ENCODE measurements around the gene MAL. TPM values are rescaled to one million over a fixed set of nuclear protein-coding genes. Genes with fewer than 3 reads are reported as not detected.

The MAL gene
- 0.30 TPM for polyA plus RNA-seq
- long read RNA-seq, donor 1, result 0 reads
- long read RNA-seq, donor 2, partial matches to known transcripts, result 0 of 1 reads
- long read RNA-seq, donor 2, other reads (novel, unspliced or antisense), result 0 of 1 reads
- long read RNA-seq, donor 3, result 0 reads
- long read RNA-seq, donor 4, result 0 reads
- long read RNA-seq, donor 5, partial matches to known transcripts, result 0 of 1 reads
- long read RNA-seq, donor 5, other reads (novel, unspliced or antisense), result 0 of 1 reads
- long read RNA-seq, donor 6, result 0 reads
- long read RNA-seq, donor 7, partial matches to known transcripts, result 0 of 2 reads
- long read RNA-seq, donor 7, other reads (novel, unspliced or antisense), result 0 of 2 reads
- long read RNA-seq, donor 8, result 0 reads
- long read RNA-seq, donor 9, result 0 reads
- long read RNA-seq, donor 10, partial matches to known transcripts, result 0 of 1 reads
- long read RNA-seq, donor 10, other reads (novel, unspliced or antisense), result 0 of 1 reads
- long read RNA-seq, donor 11, partial matches to known transcripts, result 0 of 1 reads
- long read RNA-seq, donor 11, other reads (novel, unspliced or antisense), result 0 of 1 reads

- peaks cover 86% of the 10 kb centered on the region for H3K27me3 ChIP-seq (ENCODE audit: control insufficient read depth, insufficient read depth, low read length)
- DNase-seq, result peak in 1 of 2 donors; percentile 28
- peaks cover 4% of the 10 kb centered on the region for H3K9me3 ChIP-seq (ENCODE audit: control insufficient read depth, low read depth, low read length)
- peaks cover 9% of the 10 kb centered on the region for H3K4me1 ChIP-seq (ENCODE audit: control insufficient read depth, insufficient read depth, low read length)
- no peak within 1 kb of the TSS for H3K4me3 ChIP-seq (ENCODE audit: low read length)
- no peak within 1 kb of the TSS for H3K27ac ChIP-seq (ENCODE audit: low read length)
- H3K36me3 ChIP-seq (ENCODE audit: control insufficient read depth, insufficient read depth, low read length), result no peaks in the 10 kb centered on the region
- no CpG with 5 or more reads among the region's 81 CpGs for WGBS (ENCODE audit: insufficient coverage, low lambda C conversion rate)
These were observed at the start of gene MAL for GRCh38 chr2:95025406-95026319. Gene MAL, plus strand, starts transcription at chr2:95025708. Its CDS starts 85 bp downstream, at chr2:95025793.

- no peak overlapping the region for H3K27ac ChIP-seq (ENCODE audit: low read length)
These were observed 47.7 kb upstream of the MAL start for GRCh38 chr2:94977826-94978225.

GRCh38 chr2:94978917-94979316 lies 46.6 kb upstream of the MAL start:
- no peak overlapping the region for H3K4me3 ChIP-seq (ENCODE audit: low read length)
- WGBS (ENCODE audit: insufficient coverage, low lambda C conversion rate), result 60% methylated on average over 1 of the region's 3 CpGs
- H3K9me3 ChIP-seq (ENCODE audit: control insufficient read depth, low read depth, low read length), result no peaks in the 10 kb centered on the region
- no peaks in the 10 kb centered on the region for H3K36me3 ChIP-seq (ENCODE audit: control insufficient read depth, insufficient read depth, low read length)
- H3K27ac ChIP-seq (ENCODE audit: low read length), result no peak overlapping the region
- no peak for DNase-seq
- H3K27me3 ChIP-seq (ENCODE audit: control insufficient read depth, insufficient read depth, low read length), result peaks cover 8% of the 10 kb centered on the region
- no peaks in the 10 kb centered on the region for H3K4me1 ChIP-seq (ENCODE audit: control insufficient read depth, insufficient read depth, low read length)

More at GRCh38 chr2:94977826-94978225, 47.7 kb upstream of the MAL start:
- no peaks in the 10 kb centered on the region for H3K4me1 ChIP-seq (ENCODE audit: control insufficient read depth, insufficient read depth, low read length)
- no peaks in the 10 kb centered on the region for H3K9me3 ChIP-seq (ENCODE audit: control insufficient read depth, low read depth, low read length)
- DNase-seq, result no peak
- H3K27me3 ChIP-seq (ENCODE audit: control insufficient read depth, insufficient read depth, low read length), result peaks cover 8% of the 10 kb centered on the region
- no peak overlapping the region for H3K4me3 ChIP-seq (ENCODE audit: low read length)
- H3K36me3 ChIP-seq (ENCODE audit: control insufficient read depth, insufficient read depth, low read length), result no peaks in the 10 kb centered on the region
- WGBS (ENCODE audit: insufficient coverage, low lambda C conversion rate), result no CpG with 5 or more reads among the region's 4 CpGs

- H3K27me3 ChIP-seq (ENCODE audit: control insufficient read depth, insufficient read depth, low read length), result peaks cover 8% of the 10 kb centered on the region
- no peaks in the 10 kb centered on the region for H3K9me3 ChIP-seq (ENCODE audit: control insufficient read depth, low read depth, low read length)
- no peak for DNase-seq
- no peaks in the 10 kb centered on the region for H3K4me1 ChIP-seq (ENCODE audit: control insufficient read depth, insufficient read depth, low read length)
- WGBS (ENCODE audit: insufficient coverage, low lambda C conversion rate), result no CpG with 5 or more reads among the region's 10 CpGs
- H3K4me3 ChIP-seq (ENCODE audit: low read length), result no peak overlapping the region
- H3K27ac ChIP-seq (ENCODE audit: low read length), result no peak overlapping the region
- no peaks in the 10 kb centered on the region for H3K36me3 ChIP-seq (ENCODE audit: control insufficient read depth, insufficient read depth, low read length)
These were observed 45.8 kb upstream of the MAL start for GRCh38 chr2:94979406-94980375.

- Histone ChIP-seq H3K4me1 (ENCODE audit: control insufficient read depth, insufficient read depth, low read length) (no peaks in the 10 kb centered on the region), H3K4me3 (ENCODE audit: low read length) (no peak overlapping the region), H3K9me3 (ENCODE audit: control insufficient read depth, low read depth, low read length) (no peaks in the 10 kb centered on the region), H3K27me3 (ENCODE audit: control insufficient read depth, insufficient read depth, low read length) (peaks cover 11% of the 10 kb centered on the region), H3K36me3 (ENCODE audit: control insufficient read depth, insufficient read depth, low read length) (no peaks in the 10 kb centered on the region), H3K27ac (ENCODE audit: low read length) (no peak overlapping the region)
- no peak for DNase-seq
- WGBS (ENCODE audit: insufficient coverage, low lambda C conversion rate), result no CpG with 5 or more reads among the region's 15 CpGs
These were observed 45.1 kb upstream of the MAL start for GRCh38 chr2:94980406-94980805.

GRCh38 chr2:94982156-94982555 lies 43.4 kb upstream of the MAL start:
- no peaks in the 10 kb centered on the region for H3K4me1 ChIP-seq (ENCODE audit: control insufficient read depth, insufficient read depth, low read length)
- peaks cover 11% of the 10 kb centered on the region for H3K27me3 ChIP-seq (ENCODE audit: control insufficient read depth, insufficient read depth, low read length)
- 80% methylated on average over 1 of the region's 6 CpGs for WGBS (ENCODE audit: insufficient coverage, low lambda C conversion rate)

GRCh38 chr2:94982675-94983074 lies 42.8 kb upstream of the MAL start:
- no CpG with 5 or more reads among the region's 3 CpGs for WGBS (ENCODE audit: insufficient coverage, low lambda C conversion rate)
- DNase-seq, result no peak

More at GRCh38 chr2:94982156-94982555, 43.4 kb upstream of the MAL start:
- H3K36me3 ChIP-seq (ENCODE audit: control insufficient read depth, insufficient read depth, low read length), result no peaks in the 10 kb centered on the region
- no peaks in the 10 kb centered on the region for H3K9me3 ChIP-seq (ENCODE audit: control insufficient read depth, low read depth, low read length)
- no peak for DNase-seq
- H3K4me3 ChIP-seq (ENCODE audit: low read length), result no peak overlapping the region
- H3K27ac ChIP-seq (ENCODE audit: low read length), result no peak overlapping the region

GRCh38 chr2:94984964-94985575 lies 40.4 kb upstream of the MAL start:
- Histone ChIP-seq H3K4me1 (ENCODE audit: control insufficient read depth, insufficient read depth, low read length) (no peaks in the 10 kb centered on the region), H3K36me3 (ENCODE audit: control insufficient read depth, insufficient read depth, low read length) (no peaks in the 10 kb centered on the region), H3K9me3 (ENCODE audit: control insufficient read depth, low read depth, low read length) (no peaks in the 10 kb centered on the region), H3K4me3 (ENCODE audit: low read length) (no peak overlapping the region), H3K27me3 (ENCODE audit: control insufficient read depth, insufficient read depth, low read length) (peaks cover 4% of the 10 kb centered on the region), H3K27ac (ENCODE audit: low read length) (no peak overlapping the region)
- no peak for DNase-seq
- no CpG with 5 or more reads among the region's 9 CpGs for WGBS (ENCODE audit: insufficient coverage, low lambda C conversion rate)

More at GRCh38 chr2:94982675-94983074, 42.8 kb upstream of the MAL start:
- H3K27ac ChIP-seq (ENCODE audit: low read length), result no peak overlapping the region
- H3K36me3 ChIP-seq (ENCODE audit: control insufficient read depth, insufficient read depth, low read length), result no peaks in the 10 kb centered on the region
- H3K4me1 ChIP-seq (ENCODE audit: control insufficient read depth, insufficient read depth, low read length), result no peaks in the 10 kb centered on the region
- H3K9me3 ChIP-seq (ENCODE audit: control insufficient read depth, low read depth, low read length), result no peaks in the 10 kb centered on the region
- H3K27me3 ChIP-seq (ENCODE audit: control insufficient read depth, insufficient read depth, low read length), result peaks cover 7% of the 10 kb centered on the region
- H3K4me3 ChIP-seq (ENCODE audit: low read length), result no peak overlapping the region

GRCh38 chr2:94985636-94986035 lies 39.9 kb upstream of the MAL start:
- no peak for DNase-seq

More at GRCh38 chr2:94985636-94986035, 39.9 kb upstream of the MAL start:
- Histone ChIP-seq H3K9me3 (ENCODE audit: control insufficient read depth, low read depth, low read length) (no peaks in the 10 kb centered on the region), H3K4me3 (ENCODE audit: low read length) (no peak overlapping the region), H3K27ac (ENCODE audit: low read length) (no peak overlapping the region), H3K27me3 (ENCODE audit: control insufficient read depth, insufficient read depth, low read length) (peaks cover 6% of the 10 kb centered on the region), H3K36me3 (ENCODE audit: control insufficient read depth, insufficient read depth, low read length) (no peaks in the 10 kb centered on the region), H3K4me1 (ENCODE audit: control insufficient read depth, insufficient read depth, low read length) (no peaks in the 10 kb centered on the region)
- 70% methylated on average over 2 of the region's 5 CpGs for WGBS (ENCODE audit: insufficient coverage, low lambda C conversion rate)

Data from large intestine (tissue), 12 donors.